Natural killer cell (primary cell): ENCODE data around the gene VWF. TPM values are rescaled to one million over a fixed set of nuclear protein-coding genes. Genes with fewer than 3 reads are reported as not detected.

Source experiments
- ATAC-seq, 3 donors: fragments of 150-1000 bp in 2 of 3; fragments of 200-7000 bp in 1 of 3; cut with Tn5 transposase; 1 replicate in 1 of 3; 2 replicates in 2 of 3; pipeline ENCODE4 v1.10.0; 2021; ENCODE audit warnings: mild to moderate bottlenecking in 2 of 3, moderate library complexity in 2 of 3
- DNase-seq, 2 donors: peaks; one replicate each; pipeline versions ENCODE4 v3.0.0 to v3.0.0-alpha.2; 2013 to 2021; ENCODE audit warnings: mixed read lengths in 1 of 2
- H3K27ac ChIP-seq: one replicate; pipeline ENCODE4 v1.5.1; 2013; ENCODE audit warnings: mild to moderate bottlenecking, low read length
- H3K27me3 ChIP-seq: one replicate; pipeline ENCODE4 v1.6.1; 2013; ENCODE audit warnings: low read length; ENCODE audit not compliant: control insufficient read depth, insufficient read depth
- H3K36me3 ChIP-seq: one replicate; pipeline ENCODE4 v1.6.1; 2013; ENCODE audit warnings: low read length; ENCODE audit not compliant: control insufficient read depth, insufficient read depth
- H3K4me1 ChIP-seq: one replicate; pipeline ENCODE4 v1.6.1; 2013; ENCODE audit warnings: low read length; ENCODE audit not compliant: control insufficient read depth, insufficient read depth
- H3K4me3 ChIP-seq: one replicate; pipeline ENCODE4 v1.5.1; 2013; ENCODE audit warnings: low read length
- H3K9me3 ChIP-seq: one replicate; pipeline ENCODE4 v1.6.1; 2013; ENCODE audit warnings: low read length; ENCODE audit not compliant: control insufficient read depth, insufficient read depth
- H3K27ac Mint-ChIP-seq, 2 donors: one replicate each; pipeline ENCODE4 v1.8.0; 2022; ENCODE audit warnings: mild to moderate bottlenecking in 2 of 2, mixed read lengths in 2 of 2, moderate library complexity in 1 of 2
- H3K27me3 Mint-ChIP-seq, 2 donors: one replicate each; pipeline ENCODE4 v1.8.0; 2022; ENCODE audit warnings: low read depth in 2 of 2, mixed read lengths in 2 of 2
- H3K36me3 Mint-ChIP-seq: one replicate; pipeline ENCODE4 v1.8.0; 2022; ENCODE audit warnings: mixed read lengths
- H3K4me1 Mint-ChIP-seq, 2 donors: one replicate each; pipeline ENCODE4 v1.8.0; 2022; ENCODE audit warnings: mixed read lengths in 2 of 2
- H3K4me3 Mint-ChIP-seq: one replicate; pipeline ENCODE4 v1.8.0; 2022; ENCODE audit warnings: mild to moderate bottlenecking, moderate library complexity, mixed read lengths
- H3K9me3 Mint-ChIP-seq, 2 donors: one replicate each; pipeline ENCODE4 v1.8.0; 2022; ENCODE audit warnings: mixed read lengths in 2 of 2
- WGBS: methylation state at CpG from one replicate; pipeline ENCODE4 v1.1.7; 2013; ENCODE audit warnings: missing lambda C conversion rate; ENCODE audit not compliant: insufficient coverage; 5-methylcytosine and 5-hydroxymethylcytosine counted together
- intact Hi-C: fragments of 100-400 bp; cut with micrococcal nuclease; formaldehyde crosslinking; loops from one replicate; pipeline ENCODE4 v1.14.2; 2022
- total RNA-seq, 4 donors: library from RNA; stranded (reverse); fragments of 120-200 nt in 1 of 4; gene quantifications; one replicate each; pipeline versions ENCODE4 v1.2.3 to v1.2.4, GENCODE V29; 2013 to 2022
- TF ChIP-seq, protein P1 (sequence below): fragments of 200-600 bp; IDR thresholded peaks from one replicate; pipeline ENCODE4 v1.8.0; 2022; ENCODE audit warnings: antibody characterized with exemption

Gene VWF
- total RNA-seq, 3 donors from 2014 or later (not counting 1 experiment from before 2014, with no cell fraction given) = 0.14 to 0.95 (median 0.71) TPM

DNA sequence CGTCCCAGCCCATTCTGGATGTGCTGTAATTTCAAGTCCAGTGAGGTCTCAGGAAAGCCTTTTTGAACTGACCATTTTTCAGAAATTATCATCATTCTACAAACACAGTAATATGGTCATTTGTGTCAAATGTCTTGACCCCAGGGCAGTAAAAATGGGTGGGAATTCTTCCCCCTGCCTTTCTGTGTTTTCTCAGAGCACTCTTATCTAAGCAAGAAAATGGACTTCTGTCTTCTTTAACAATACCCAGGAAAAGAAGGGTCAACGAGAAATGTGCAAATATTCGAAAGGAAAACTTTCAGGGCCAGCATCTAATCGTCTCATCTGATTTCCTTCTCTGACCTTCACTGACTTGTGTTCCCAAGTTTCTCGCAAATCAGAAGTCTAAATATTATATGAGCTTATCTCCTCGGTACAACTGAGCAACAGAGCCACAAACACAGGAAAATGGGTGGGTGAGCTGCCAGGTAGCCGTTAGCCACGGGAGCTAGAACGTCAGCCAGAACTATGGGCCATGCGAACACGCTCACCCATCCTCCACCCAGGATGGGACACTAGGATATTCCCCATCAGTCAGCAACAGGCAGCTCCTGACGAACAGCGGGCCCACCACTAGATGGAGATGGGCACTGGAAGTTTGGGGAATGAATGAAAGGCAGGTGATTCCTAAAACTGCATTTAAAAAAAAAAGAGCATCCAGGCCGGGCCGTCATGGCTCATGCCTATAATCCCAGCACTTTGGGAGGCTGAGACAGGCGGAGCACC lies 57.1 kb downstream of the VWF start:
- Histone ChIP-seq H3K27ac (no peak overlapping the region), H3K9me3 (no peaks in the 10 kb centered on the region), H3K4me3 (no peak overlapping the region), H3K4me1 (peaks cover 4% of the 10 kb centered on the region), H3K36me3 (no peaks in the 10 kb centered on the region), H3K27me3 (no peaks in the 10 kb centered on the region)
- Mint-ChIP-seq H3K36me3 (no peaks in the 10 kb centered on the region), H3K27me3 (peaks cover 43 to 65% of the 10 kb centered on the region in 2 donors), H3K4me1 (peaks cover 6 to 8% of the 10 kb centered on the region in 2 donors), H3K27ac (no peak overlapping the region), H3K9me3 (no peaks in the 10 kb centered on the region), H3K4me3 (no peak overlapping the region)
- ATAC-seq = no peak
- TF ChIP-seq, protein P1, sequence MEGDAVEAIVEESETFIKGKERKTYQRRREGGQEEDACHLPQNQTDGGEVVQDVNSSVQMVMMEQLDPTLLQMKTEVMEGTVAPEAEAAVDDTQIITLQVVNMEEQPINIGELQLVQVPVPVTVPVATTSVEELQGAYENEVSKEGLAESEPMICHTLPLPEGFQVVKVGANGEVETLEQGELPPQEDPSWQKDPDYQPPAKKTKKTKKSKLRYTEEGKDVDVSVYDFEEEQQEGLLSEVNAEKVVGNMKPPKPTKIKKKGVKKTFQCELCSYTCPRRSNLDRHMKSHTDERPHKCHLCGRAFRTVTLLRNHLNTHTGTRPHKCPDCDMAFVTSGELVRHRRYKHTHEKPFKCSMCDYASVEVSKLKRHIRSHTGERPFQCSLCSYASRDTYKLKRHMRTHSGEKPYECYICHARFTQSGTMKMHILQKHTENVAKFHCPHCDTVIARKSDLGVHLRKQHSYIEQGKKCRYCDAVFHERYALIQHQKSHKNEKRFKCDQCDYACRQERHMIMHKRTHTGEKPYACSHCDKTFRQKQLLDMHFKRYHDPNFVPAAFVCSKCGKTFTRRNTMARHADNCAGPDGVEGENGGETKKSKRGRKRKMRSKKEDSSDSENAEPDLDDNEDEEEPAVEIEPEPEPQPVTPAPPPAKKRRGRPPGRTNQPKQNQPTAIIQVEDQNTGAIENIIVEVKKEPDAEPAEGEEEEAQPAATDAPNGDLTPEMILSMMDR = no peak
- 67% methylated on average over 16 of the region's 16 CpGs for WGBS
- intact Hi-C loops = loop anchor here (10.0 kb wide), 1 partner anchor 467 kb away; the partner anchor contains the start of gene GAPDH
- no peak for DNase-seq

DNA sequence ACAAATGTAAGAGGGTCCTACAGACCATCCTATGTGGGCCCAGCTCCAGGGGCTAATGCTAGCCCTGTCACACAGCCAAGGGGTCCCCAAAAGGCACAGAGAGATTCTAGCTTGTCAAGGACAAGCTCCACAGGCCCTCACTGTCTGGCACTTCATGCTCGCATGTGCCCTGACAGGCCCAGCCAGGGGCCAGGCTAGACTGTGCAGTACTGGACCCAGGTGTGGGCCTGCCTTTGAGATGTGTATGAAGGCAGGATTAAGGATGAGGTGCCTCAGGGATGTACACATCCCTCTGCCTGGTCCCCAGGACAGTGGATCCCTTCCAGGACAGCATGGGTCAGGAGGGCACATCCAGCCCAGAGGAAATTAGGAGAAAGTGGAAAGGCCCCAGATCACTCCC lies 57.8 kb downstream of the VWF start:
- Histone ChIP-seq H3K4me3 (no peak overlapping the region), H3K27me3 (no peaks in the 10 kb centered on the region), H3K9me3 (no peaks in the 10 kb centered on the region), H3K4me1 (peaks cover 4% of the 10 kb centered on the region), H3K27ac (no peak overlapping the region), H3K36me3 (no peaks in the 10 kb centered on the region)
- DNase-seq (no peak), ATAC-seq (no peak)
- H3K4me3 Mint-ChIP-seq = no peak overlapping the region
- WGBS = 88% methylated on average over 1 of the region's 1 CpG
- H3K36me3 Mint-ChIP-seq = no peaks in the 10 kb centered on the region
- TF ChIP-seq, protein P1 = no peak
- intact Hi-C loops = loop anchor here (10.0 kb wide), 1 partner anchor 468 kb away; the partner anchor contains the start of gene GAPDH
- H3K9me3 Mint-ChIP-seq = no peaks in the 10 kb centered on the region
- H3K27ac Mint-ChIP-seq = no peak overlapping the region
- H3K27me3 Mint-ChIP-seq = peaks cover 38 to 58% of the 10 kb centered on the region in 2 donors
- peaks cover 6 to 8% of the 10 kb centered on the region in 2 donors for H3K4me1 Mint-ChIP-seq

DNA sequence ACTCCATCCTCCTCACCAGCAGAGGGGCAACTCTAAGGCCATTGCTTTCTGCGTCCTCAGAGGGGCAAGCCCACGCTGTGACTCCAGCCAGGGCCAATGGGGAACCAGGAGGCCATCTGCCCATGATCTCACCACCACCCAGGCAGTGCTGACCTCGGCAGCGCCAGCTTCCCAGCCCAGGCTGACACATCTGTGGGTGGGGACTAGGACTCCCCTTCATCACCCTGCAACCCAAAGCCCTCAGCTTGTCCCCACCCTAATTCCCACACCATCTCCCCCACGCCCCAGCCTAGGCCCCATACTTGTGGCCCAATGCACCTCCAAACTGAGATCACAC lies 58.6 kb downstream of the VWF start:
- WGBS = 75% methylated on average over 5 of the region's 5 CpGs

More for the DNA sequence above, 58.6 kb downstream of the VWF start:
- intact Hi-C loops = loop anchor here (10.0 kb wide), 1 partner anchor 469 kb away; the partner anchor contains the start of gene GAPDH
- no peaks in the 10 kb centered on the region for H3K9me3 Mint-ChIP-seq
- Histone ChIP-seq H3K27me3 (no peaks in the 10 kb centered on the region), H3K27ac (no peak overlapping the region), H3K9me3 (no peaks in the 10 kb centered on the region), H3K4me1 (peaks cover 4% of the 10 kb centered on the region), H3K36me3 (no peaks in the 10 kb centered on the region), H3K4me3 (no peak overlapping the region)
- ATAC-seq (no peak), DNase-seq (no peak)
- H3K4me1 Mint-ChIP-seq = peaks cover 6 to 8% of the 10 kb centered on the region in 2 donors
- peak overlapping the region in 1 of 2 donors; percentile 31 for H3K27ac Mint-ChIP-seq
- H3K27me3 Mint-ChIP-seq = peaks cover 30 to 50% of the 10 kb centered on the region in 2 donors
- H3K4me3 Mint-ChIP-seq = no peak overlapping the region
- no peaks in the 10 kb centered on the region for H3K36me3 Mint-ChIP-seq
- TF ChIP-seq, protein P1 = no peak
